NCI-H446 treated with DMSO at 0.1 percent for 48 hours (cell line): ENCODE data around the gene PLD1.
A peak's percentile ranks its signal among the peaks of the same experiment; 100 is the strongest.
"Not testable (repeated sequence)": the region's sequence is repeated elsewhere in the genome, so short reads cannot be mapped to it uniquely, and the experiment has no call there.

Experiments used
- DNase-seq: peaks from one replicate; lab custom pipeline; 2025; lab: John Stamatoyannopoulos, UW

PLD1 gene

GRCh38 chr3:171809861-171810628 lies at the start of gene PLD1:
PLD1 (minus strand) TSS chr3:171810483; CDS start chr3:171738051, 72,432 bp downstream.
- peak; percentile 49 for DNase-seq

GRCh38 chr3:171858770-171859169 lies 48.5 kb upstream of the PLD1 start:
- not testable (repeated sequence) for DNase-seq

GRCh38 chr3:171854649-171855305 lies 44.5 kb upstream of the PLD1 start:
- DNase-seq = no peak

GRCh38 chr3:171851660-171852058 lies 41.4 kb upstream of the PLD1 start:
- DNase-seq = no peak

- DNase-seq = no peak
Observed at GRCh38 chr3:171850960-171851659, 40.8 kb upstream of the PLD1 start.

- DNase-seq = no peak
Observed at GRCh38 chr3:171850320-171850959, 40.2 kb upstream of the PLD1 start.

GRCh38 chr3:171849617-171850319 lies 39.5 kb upstream of the PLD1 start:
- no peak for DNase-seq

GRCh38 chr3:171847595-171848259 lies 37.4 kb upstream of the PLD1 start:
- DNase-seq = no peak

GRCh38 chr3:171847133-171847532 lies 36.9 kb upstream of the PLD1 start:
- DNase-seq = no peak

- DNase-seq = no peak
Observed at GRCh38 chr3:171846597-171846996, 36.3 kb upstream of the PLD1 start.

GRCh38 chr3:171845481-171846284 lies 35.4 kb upstream of the PLD1 start:
- DNase-seq = no peak

- no peak for DNase-seq
Observed at GRCh38 chr3:171844873-171845272, 34.6 kb upstream of the PLD1 start.

- DNase-seq = no peak
Observed at GRCh38 chr3:171842864-171843518, 32.7 kb upstream of the PLD1 start, which contains the start of gene TMEM212. TMEM212 (plus strand) TSS chr3:171843349; CDS start chr3:171843384, 35 bp downstream.

GRCh38 chr3:171841620-171842000 lies 31.3 kb upstream of the PLD1 start:
- DNase-seq = no peak

GRCh38 chr3:171840811-171841619 lies 30.7 kb upstream of the PLD1 start:
- no peak for DNase-seq

GRCh38 chr3:171840445-171840810 lies 30.1 kb upstream of the PLD1 start:
- no peak for DNase-seq

GRCh38 chr3:171839270-171839669 lies 29.0 kb upstream of the PLD1 start:
- no peak for DNase-seq

GRCh38 chr3:171838218-171838720 lies 28.0 kb upstream of the PLD1 start:
- no peak for DNase-seq

GRCh38 chr3:171837698-171838097 lies 27.4 kb upstream of the PLD1 start:
- no peak for DNase-seq
